Natural killer cell (primary cell): ENCODE data around the gene ELF5. TPM values are rescaled to one million over a fixed set of nuclear protein-coding genes. Genes with fewer than 3 reads are reported as not detected.

Source experiments
- ATAC-seq, 3 donors: fragments of 150-1000 bp in 2 of 3; fragments of 200-7000 bp in 1 of 3; cut with Tn5 transposase; 1 replicate in 1 of 3; 2 replicates in 2 of 3; pipeline ENCODE4 v1.10.0; 2021; ENCODE audit warnings: mild to moderate bottlenecking in 2 of 3, moderate library complexity in 2 of 3
- DNase-seq, 2 donors: peaks; one replicate each; pipeline versions ENCODE4 v3.0.0 to v3.0.0-alpha.2; 2013 to 2021; ENCODE audit warnings: mixed read lengths in 1 of 2
- H3K27ac ChIP-seq: one replicate; pipeline ENCODE4 v1.5.1; 2013; ENCODE audit warnings: mild to moderate bottlenecking, low read length
- H3K27me3 ChIP-seq: one replicate; pipeline ENCODE4 v1.6.1; 2013; ENCODE audit warnings: low read length; ENCODE audit not compliant: control insufficient read depth, insufficient read depth
- H3K36me3 ChIP-seq: one replicate; pipeline ENCODE4 v1.6.1; 2013; ENCODE audit warnings: low read length; ENCODE audit not compliant: control insufficient read depth, insufficient read depth
- H3K4me1 ChIP-seq: one replicate; pipeline ENCODE4 v1.6.1; 2013; ENCODE audit warnings: low read length; ENCODE audit not compliant: control insufficient read depth, insufficient read depth
- H3K4me3 ChIP-seq: one replicate; pipeline ENCODE4 v1.5.1; 2013; ENCODE audit warnings: low read length
- H3K9me3 ChIP-seq: one replicate; pipeline ENCODE4 v1.6.1; 2013; ENCODE audit warnings: low read length; ENCODE audit not compliant: control insufficient read depth, insufficient read depth
- H3K27ac Mint-ChIP-seq, 2 donors: one replicate each; pipeline ENCODE4 v1.8.0; 2022; ENCODE audit warnings: mild to moderate bottlenecking in 2 of 2, mixed read lengths in 2 of 2, moderate library complexity in 1 of 2
- H3K27me3 Mint-ChIP-seq, 2 donors: one replicate each; pipeline ENCODE4 v1.8.0; 2022; ENCODE audit warnings: low read depth in 2 of 2, mixed read lengths in 2 of 2
- H3K36me3 Mint-ChIP-seq: one replicate; pipeline ENCODE4 v1.8.0; 2022; ENCODE audit warnings: mixed read lengths
- H3K4me1 Mint-ChIP-seq, 2 donors: one replicate each; pipeline ENCODE4 v1.8.0; 2022; ENCODE audit warnings: mixed read lengths in 2 of 2
- H3K4me3 Mint-ChIP-seq: one replicate; pipeline ENCODE4 v1.8.0; 2022; ENCODE audit warnings: mild to moderate bottlenecking, moderate library complexity, mixed read lengths
- H3K9me3 Mint-ChIP-seq, 2 donors: one replicate each; pipeline ENCODE4 v1.8.0; 2022; ENCODE audit warnings: mixed read lengths in 2 of 2
- WGBS: methylation state at CpG from one replicate; pipeline ENCODE4 v1.1.7; 2013; ENCODE audit warnings: missing lambda C conversion rate; ENCODE audit not compliant: insufficient coverage; 5-methylcytosine and 5-hydroxymethylcytosine counted together
- intact Hi-C: fragments of 100-400 bp; cut with micrococcal nuclease; formaldehyde crosslinking; loops from one replicate; pipeline ENCODE4 v1.14.2; 2022
- total RNA-seq, 4 donors: library from RNA; stranded (reverse); fragments of 120-200 nt in 1 of 4; gene quantifications; one replicate each; pipeline versions ENCODE4 v1.2.3 to v1.2.4, GENCODE V29; 2013 to 2022
- TF ChIP-seq, protein P1 (sequence below): fragments of 200-600 bp; IDR thresholded peaks from one replicate; pipeline ENCODE4 v1.8.0; 2022; ENCODE audit warnings: antibody characterized with exemption

The ELF5 gene
- total RNA-seq, 3 donors from 2014 or later (not counting 1 experiment from before 2014, with no cell fraction given) = not detected

DNA sequence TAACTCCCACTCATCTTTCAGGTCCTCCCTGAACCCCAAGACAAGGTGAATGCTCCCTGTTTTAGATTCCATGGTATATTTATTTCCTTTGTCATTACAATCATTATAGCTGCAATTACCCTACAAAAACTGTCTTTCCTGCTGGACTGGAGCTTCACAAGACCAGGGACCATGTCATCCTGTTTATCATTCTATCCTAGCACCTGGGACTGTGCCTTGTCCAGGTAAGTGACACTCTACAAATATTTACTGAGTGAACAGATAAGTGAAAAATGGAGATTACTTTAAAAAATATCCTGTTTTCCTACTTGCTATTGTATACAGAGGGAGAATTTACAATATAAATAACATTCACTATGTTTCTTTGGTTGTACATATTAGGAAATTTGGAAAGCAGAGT lies 22.5 kb upstream of the ELF5 start:
- Histone ChIP-seq H3K4me1 (no peaks in the 10 kb centered on the region), H3K9me3 (no peaks in the 10 kb centered on the region), H3K4me3 (no peak overlapping the region), H3K27me3 (no peaks in the 10 kb centered on the region), H3K27ac (no peak overlapping the region), H3K36me3 (no peaks in the 10 kb centered on the region)
- peaks cover 13 to 23% of the 10 kb centered on the region in 2 donors for H3K27me3 Mint-ChIP-seq
- H3K9me3 Mint-ChIP-seq = peaks cover 2 to 3% of the 10 kb centered on the region in 2 donors
- intact Hi-C loops = no loop called here
- TF ChIP-seq, protein P1, sequence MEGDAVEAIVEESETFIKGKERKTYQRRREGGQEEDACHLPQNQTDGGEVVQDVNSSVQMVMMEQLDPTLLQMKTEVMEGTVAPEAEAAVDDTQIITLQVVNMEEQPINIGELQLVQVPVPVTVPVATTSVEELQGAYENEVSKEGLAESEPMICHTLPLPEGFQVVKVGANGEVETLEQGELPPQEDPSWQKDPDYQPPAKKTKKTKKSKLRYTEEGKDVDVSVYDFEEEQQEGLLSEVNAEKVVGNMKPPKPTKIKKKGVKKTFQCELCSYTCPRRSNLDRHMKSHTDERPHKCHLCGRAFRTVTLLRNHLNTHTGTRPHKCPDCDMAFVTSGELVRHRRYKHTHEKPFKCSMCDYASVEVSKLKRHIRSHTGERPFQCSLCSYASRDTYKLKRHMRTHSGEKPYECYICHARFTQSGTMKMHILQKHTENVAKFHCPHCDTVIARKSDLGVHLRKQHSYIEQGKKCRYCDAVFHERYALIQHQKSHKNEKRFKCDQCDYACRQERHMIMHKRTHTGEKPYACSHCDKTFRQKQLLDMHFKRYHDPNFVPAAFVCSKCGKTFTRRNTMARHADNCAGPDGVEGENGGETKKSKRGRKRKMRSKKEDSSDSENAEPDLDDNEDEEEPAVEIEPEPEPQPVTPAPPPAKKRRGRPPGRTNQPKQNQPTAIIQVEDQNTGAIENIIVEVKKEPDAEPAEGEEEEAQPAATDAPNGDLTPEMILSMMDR = no peak
- H3K4me3 Mint-ChIP-seq = no peak overlapping the region
- DNase-seq (no peak), ATAC-seq (no peak)
- no peaks in the 10 kb centered on the region for H3K4me1 Mint-ChIP-seq
- H3K36me3 Mint-ChIP-seq = no peaks in the 10 kb centered on the region
- no peak overlapping the region for H3K27ac Mint-ChIP-seq

DNA sequence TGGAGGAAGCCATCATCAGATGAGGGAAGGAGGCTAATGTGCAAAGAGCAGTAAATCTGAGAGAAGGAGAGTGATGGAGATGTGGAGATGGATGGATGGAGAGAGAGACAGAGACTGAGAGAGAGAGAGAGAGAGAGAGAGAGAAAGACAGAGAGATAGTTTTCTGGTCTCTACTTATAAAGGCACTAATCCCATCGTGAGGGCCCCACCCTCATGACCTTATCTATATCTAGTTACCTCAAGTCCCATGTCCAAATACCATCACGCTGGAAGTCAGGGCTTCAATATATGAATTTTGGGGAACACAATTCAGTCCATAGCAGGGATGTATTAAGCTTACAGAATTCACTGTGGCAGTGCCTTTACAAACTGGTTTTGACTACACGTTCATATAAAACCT lies 21.2 kb upstream of the ELF5 start:
- Histone ChIP-seq H3K4me1 (no peaks in the 10 kb centered on the region), H3K27me3 (no peaks in the 10 kb centered on the region), H3K4me3 (no peak overlapping the region), H3K36me3 (no peaks in the 10 kb centered on the region), H3K9me3 (no peaks in the 10 kb centered on the region), H3K27ac (no peak overlapping the region)
- TF ChIP-seq, protein P1 = no peak
- H3K27ac Mint-ChIP-seq = no peak overlapping the region
- WGBS = 96% methylated on average over 3 of the region's 3 CpGs
- H3K9me3 Mint-ChIP-seq = peaks cover 2 to 3% of the 10 kb centered on the region in 2 donors
- H3K4me1 Mint-ChIP-seq = no peaks in the 10 kb centered on the region
- DNase-seq (no peak), ATAC-seq (no peak)
- intact Hi-C loops = no loop called here
- peaks cover 8 to 11% of the 10 kb centered on the region in 2 donors for H3K27me3 Mint-ChIP-seq
- no peaks in the 10 kb centered on the region for H3K36me3 Mint-ChIP-seq
- no peak overlapping the region for H3K4me3 Mint-ChIP-seq

DNA sequence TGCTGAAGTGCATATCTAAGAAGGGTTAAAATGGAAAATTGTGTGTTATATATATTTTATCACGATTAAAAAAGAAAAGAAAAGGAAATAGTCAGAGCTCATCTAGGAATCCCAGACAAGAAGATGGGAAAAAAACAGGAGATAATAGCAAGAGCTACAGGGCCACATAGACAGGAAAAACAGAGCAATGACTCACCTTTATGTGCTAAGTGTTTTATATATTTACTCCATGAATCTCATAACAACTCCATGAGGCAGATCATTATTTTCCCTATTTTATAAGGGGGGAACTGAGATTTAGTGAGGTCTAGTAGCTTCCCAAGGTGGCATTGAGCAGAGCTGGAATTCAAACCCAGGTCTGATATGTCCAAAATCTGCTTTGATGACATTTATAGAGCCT lies 18.1 kb upstream of the ELF5 start:
- DNase-seq = no peak
- ATAC-seq = no peak
- H3K9me3 ChIP-seq = no peaks in the 10 kb centered on the region
- Mint-ChIP-seq H3K36me3 (no peaks in the 10 kb centered on the region), H3K27me3 (peaks cover 8 to 14% of the 10 kb centered on the region in 2 donors), H3K9me3 (peaks cover 2 to 3% of the 10 kb centered on the region in 2 donors), H3K4me1 (no peaks in the 10 kb centered on the region), H3K27ac (no peak overlapping the region), H3K4me3 (no peak overlapping the region)
- no peaks in the 10 kb centered on the region for H3K36me3 ChIP-seq
- 83% methylated on average over 1 of the region's 1 CpG for WGBS
- H3K4me1 ChIP-seq = no peaks in the 10 kb centered on the region
- H3K4me3 ChIP-seq = no peak overlapping the region
- no peak overlapping the region for H3K27ac ChIP-seq
- TF ChIP-seq, protein P1 = no peak
- no peaks in the 10 kb centered on the region for H3K27me3 ChIP-seq
- intact Hi-C loops = no loop called here

DNA sequence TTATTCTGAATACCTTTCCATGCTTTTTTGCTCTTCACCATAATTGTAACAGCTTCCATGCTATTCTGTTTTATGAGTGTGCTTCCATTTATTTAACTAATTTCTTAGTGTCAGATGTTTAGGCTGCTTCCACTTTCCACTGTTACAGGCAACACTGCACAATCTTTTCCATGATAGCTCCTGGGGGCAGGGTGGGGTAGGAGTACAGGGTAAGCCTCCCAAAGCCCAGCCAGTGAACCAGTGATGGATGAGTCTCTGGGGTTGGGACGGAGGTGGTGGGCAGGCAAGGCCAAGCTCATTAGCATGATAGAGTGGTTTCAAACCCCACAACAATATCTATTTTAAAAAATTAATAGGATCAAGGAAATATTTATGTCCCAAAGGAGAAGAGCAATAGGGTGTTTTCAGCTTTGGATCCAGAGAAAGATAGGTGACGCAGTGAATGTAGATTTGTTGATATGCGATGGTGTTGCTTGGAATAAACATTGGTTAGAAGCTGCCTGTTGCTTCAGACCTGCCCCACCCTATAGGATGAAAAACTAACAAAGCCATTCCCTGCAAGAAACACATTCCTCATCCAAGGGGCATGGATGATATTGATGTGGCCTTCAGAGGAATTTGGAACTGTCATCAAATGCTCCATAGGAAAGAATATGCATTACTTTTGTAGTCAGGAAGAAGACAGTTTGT lies 17.1 kb upstream of the ELF5 start:
- ATAC-seq = no peak
- Mint-ChIP-seq H3K4me1 (no peaks in the 10 kb centered on the region), H3K4me3 (no peak overlapping the region), H3K36me3 (no peaks in the 10 kb centered on the region), H3K27ac (no peak overlapping the region), H3K27me3 (peaks cover 8 to 14% of the 10 kb centered on the region in 2 donors), H3K9me3 (peaks cover 2 to 3% of the 10 kb centered on the region in 2 donors)
- no peak overlapping the region for H3K4me3 ChIP-seq
- no peak overlapping the region for H3K27ac ChIP-seq
- no peaks in the 10 kb centered on the region for H3K27me3 ChIP-seq
- H3K9me3 ChIP-seq = no peaks in the 10 kb centered on the region
- no peaks in the 10 kb centered on the region for H3K36me3 ChIP-seq
- intact Hi-C loops = no loop called here
- WGBS = 96% methylated on average over 2 of the region's 3 CpGs
- TF ChIP-seq, protein P1 = no peak
- no peaks in the 10 kb centered on the region for H3K4me1 ChIP-seq
- DNase-seq = no peak
